A549 (cell line): ENCODE data around the gene CTNNBL1. TPM values are rescaled to one million over a fixed set of nuclear protein-coding genes. Genes with fewer than 3 reads are reported as not detected.

ENCODE experiments used
- ATAC-seq, 2 experiments: fragments of 200-7000 bp in 1 of 2; fragments of >200 bp in 1 of 2; cut with Nextera tagmentation in 1 of 2; cut with Tn5 transposase in 1 of 2; 3 replicates each; pipeline versions ENCODE4 v1.8.0 to v1.9.1; 2018 to 2020; ENCODE audit warnings: mild to moderate bottlenecking in 1 of 2, moderate library complexity in 1 of 2
- CTCF ChIA-PET: fragments of 300-600 bp; sonication (Branson Sonifier 250); formaldehyde crosslinking; extraction: SDS; loops from one replicate; lab custom pipeline; 2021; ENCODE audit warnings: antibody characterized with exemption, inconsistent platforms; lab: Yijun Ruan, JAX
- POLR2A ChIA-PET: fragments of 350-600 bp; formaldehyde crosslinking; extraction: SDS; loops from one replicate; lab custom pipeline; 2021; ENCODE audit warnings: antibody characterized with exemption, inconsistent platforms; lab: Yijun Ruan, JAX
- DNase-seq, 2 experiments: peaks; one replicate each; pipeline versions ENCODE4 v3.0.0 to v3.0.0-alpha.2; 2011 to 2016; ENCODE audit warnings: low read depth in 1 of 2, low spot score in 1 of 2
- FAIRE-seq: peaks from 2 replicates; lab custom pipeline; 2011; peaks lifted over from hg19 to GRCh38; lab: Jason Lieb, UNC
- H3K27ac ChIP-seq, 2 experiments: fragments of >200 bp; sonication (Bioruptor Twin); formaldehyde crosslinking; 3 replicates each; pipeline ENCODE4 v1.5.1; 2016 to 2017
- H3K4me1 ChIP-seq: fragments of >200 bp; sonication (Bioruptor Twin); formaldehyde crosslinking; 3 replicates; pipeline ENCODE4 v1.6.1; 2016
- H3K4me2 ChIP-seq: fragments of >200 bp; sonication (Bioruptor Twin); formaldehyde crosslinking; 3 replicates; pipeline ENCODE4 v1.6.1; 2016
- H3K4me3 ChIP-seq: fragments of >200 bp; sonication (Bioruptor Twin); formaldehyde crosslinking; 3 replicates; pipeline ENCODE4 v1.5.1; 2016
- H3K9me3 ChIP-seq: fragments of >200 bp; sonication (Bioruptor Twin); formaldehyde crosslinking; 3 replicates; pipeline ENCODE4 v1.6.1; 2016
- CBX8 ChIP-seq: fragments of 200-600 bp; sonication (generic); IDR thresholded peaks from 2 replicates; pipeline ENCODE4 v1.6.1; 2016
- CHD2 ChIP-seq: fragments of 150-350 bp; IDR thresholded peaks from 2 replicates; pipeline ENCODE4 v1.6.1; 2014; ENCODE audit warnings: low read length; ENCODE audit not compliant: partially characterized antibody
- CHD4 ChIP-seq: fragments of 200-600 bp; sonication (generic); IDR thresholded peaks from 2 replicates; pipeline ENCODE4 v1.6.1; 2016; ENCODE audit warnings: antibody characterized with exemption, mild to moderate bottlenecking, borderline replicate concordance
- EHF ChIP-seq: fragments of 250-450 bp; sonication (Bioruptor Pico); IDR thresholded peaks from 2 replicates; pipeline ENCODE4 v1.5.0; 2020; ENCODE audit warnings: mild to moderate bottlenecking
- EHMT2 ChIP-seq: fragments of 200-600 bp; sonication (generic); IDR thresholded peaks from 2 replicates; pipeline ENCODE4 v1.6.1; 2016; ENCODE audit warnings: antibody characterized with exemption, low read depth, mild to moderate bottlenecking, moderate library complexity
- EP300 ChIP-seq, 2 experiments: fragments of >200 bp; sonication (Bioruptor Twin); formaldehyde crosslinking; IDR thresholded peaks; 2 replicates in 1 of 2; 3 replicates in 1 of 2; pipeline ENCODE4 v1.6.1; 2016 to 2017
- FOSB ChIP-seq: fragments of 250-450 bp; sonication (Bioruptor Pico); IDR thresholded peaks from 2 replicates; pipeline ENCODE4 v1.5.0; 2020; ENCODE audit warnings: mild to moderate bottlenecking, moderate library complexity
- FOXS1 ChIP-seq: fragments of 250-450 bp; sonication (Bioruptor Pico); IDR thresholded peaks from 2 replicates; pipeline ENCODE4 v1.5.0; 2020; ENCODE audit warnings: mild to moderate bottlenecking, moderate library complexity
- HEYL ChIP-seq: fragments of 250-450 bp; sonication (Bioruptor Pico); IDR thresholded peaks from 2 replicates; pipeline ENCODE4 v1.8.0; 2021; ENCODE audit warnings: mild to moderate bottlenecking, moderate library complexity
- HOXA7 ChIP-seq: fragments of 250-450 bp; sonication (Bioruptor Pico); IDR thresholded peaks from 2 replicates; pipeline ENCODE4 v1.5.0; 2020; ENCODE audit warnings: mild to moderate bottlenecking, moderate library complexity
- HOXB13 ChIP-seq: fragments of 250-450 bp; sonication (Bioruptor Pico); IDR thresholded peaks from 2 replicates; pipeline ENCODE4 v1.5.0; 2020; ENCODE audit warnings: low read depth, mild to moderate bottlenecking, moderate library complexity
- JUN ChIP-seq, 2 experiments: fragments of >200 bp; sonication (Bioruptor Twin); formaldehyde crosslinking; IDR thresholded peaks; 2 replicates in 1 of 2; 3 replicates in 1 of 2; pipeline ENCODE4 v1.6.1; 2016 to 2017
- KDM5A ChIP-seq: fragments of 200-600 bp; sonication (generic); IDR thresholded peaks from 2 replicates; pipeline ENCODE4 v1.6.1; 2016; ENCODE audit warnings: antibody characterized with exemption, mild to moderate bottlenecking
- MAZ ChIP-seq: fragments of 150-350 bp; IDR thresholded peaks from 2 replicates; pipeline ENCODE4 v1.6.1; 2014; ENCODE audit warnings: antibody characterized with exemption, low read depth, low read length, borderline replicate concordance
- MYC ChIP-seq: IDR thresholded peaks from 2 replicates; pipeline ENCODE4 v1.6.1; 2012; ENCODE audit warnings: mild to moderate bottlenecking, inconsistent platforms, low read length, improper control_type of control experiment, borderline replicate concordance
- NFE2L2 ChIP-seq: fragments of 150-350 bp; conservative IDR thresholded peaks from 2 replicates; pipeline ENCODE4 v1.6.1; 2014; ENCODE audit warnings: low read length
- NPAS2 ChIP-seq: fragments of 250-450 bp; sonication (Bioruptor Pico); IDR thresholded peaks from 2 replicates; pipeline ENCODE4 v1.8.0; 2022; ENCODE audit warnings: mild to moderate bottlenecking, moderate library complexity, borderline replicate concordance
- SMC3 ChIP-seq: fragments of >200 bp; sonication (Bioruptor Twin); formaldehyde crosslinking; IDR thresholded peaks from 3 replicates; pipeline ENCODE4 v1.6.1; 2018; ENCODE audit warnings: inconsistent platforms
- ZNF302 ChIP-seq: fragments of 250-450 bp; sonication (Bioruptor Pico); IDR thresholded peaks from 2 replicates; pipeline ENCODE4 v1.9.0; 2021; ENCODE audit warnings: inconsistent platforms, mild to moderate bottlenecking, moderate library complexity
- WGBS: methylation state at CpG from one replicate; pipeline ENCODE4 v1.1.6; 2017; ENCODE audit errors: missing lambda C conversion rate; 5-methylcytosine and 5-hydroxymethylcytosine counted together
- polyA plus RNA-seq, 4 experiments: library from polyadenylated mRNA; depleted of rRNA in 3 of 4; stranded (reverse); fragments of >200 nt; fragmentation: RNase III in 1 of 4; extraction: RNeasy Plus Mini Kit Qiagen cat#74134 plus additional on column Dnase treatment in 1 of 4; gene quantifications; 2 replicates in 3 of 4; 3 replicates in 1 of 4; pipeline ENCODE4 v1.2.3, GENCODE V29; 2011 to 2017
- TF ChIP-seq, protein P1 (sequence below): fragments of 450-650 bp; IDR thresholded peaks from 2 replicates; pipeline ENCODE4 v1.6.1; 2014; ENCODE audit warnings: antibody characterized with exemption
- TF ChIP-seq, protein P2 (sequence below): fragments of 150-350 bp; IDR thresholded peaks from 2 replicates; pipeline ENCODE4 v1.6.1; 2014; ENCODE audit warnings: low read depth, mild to moderate bottlenecking, low read length
- TF ChIP-seq, protein P3 (sequence below): fragments of >200 bp; sonication (Bioruptor Twin); formaldehyde crosslinking; IDR thresholded peaks from 2 replicates; pipeline ENCODE4 v1.6.1; 2016
- TF ChIP-seq, protein P4 (sequence below): fragments of 250-450 bp; sonication (Bioruptor Pico); IDR thresholded peaks from 2 replicates; pipeline ENCODE4 v1.5.0; 2021; ENCODE audit warnings: mild to moderate bottlenecking, moderate library complexity, borderline replicate concordance
- TF ChIP-seq, protein P5 (sequence below): fragments of >200 bp; sonication (Bioruptor Twin); formaldehyde crosslinking; IDR thresholded peaks from 3 replicates; pipeline ENCODE4 v1.6.1; 2016
- TF ChIP-seq, protein P6 (sequence below): IDR thresholded peaks from 2 replicates; pipeline ENCODE4 v1.6.1; 2012
- TF ChIP-seq, protein P7 (sequence below): fragments of >200 bp; sonication (Bioruptor Twin); formaldehyde crosslinking; IDR thresholded peaks from 3 replicates; pipeline ENCODE4 v1.5.1; 2016
- TF ChIP-seq, protein P8 (sequence below): fragments of 250-450 bp; sonication (Bioruptor Pico); IDR thresholded peaks from 2 replicates; pipeline ENCODE4 v1.5.0; 2020; ENCODE audit warnings: low read depth, mild to moderate bottlenecking, moderate library complexity

CTNNBL1 gene
- polyA plus RNA-seq, 2 of the 4 experiments (the other 2 are of a cell fraction) = 41.0 to 59.9 TPM

DNA sequence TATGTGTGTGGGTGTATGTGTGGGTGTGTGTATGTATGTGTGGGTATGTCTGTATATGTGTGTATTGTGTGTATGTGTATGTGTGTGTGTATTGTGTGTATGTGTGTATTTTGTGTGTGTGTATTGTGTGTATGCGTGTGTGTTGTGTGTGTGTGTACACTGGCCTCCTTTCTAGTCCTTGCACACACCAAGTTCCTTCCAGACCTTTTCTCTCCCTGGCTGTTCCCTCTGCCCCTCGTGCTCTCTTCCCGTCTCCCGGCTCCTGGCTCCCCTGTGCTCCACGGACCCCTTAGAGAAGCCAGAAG, 220.5 kb downstream of the CTNNBL1 start:
- H3K4me1 ChIP-seq = peaks cover 12% of the 10 kb centered on the region
- DNase-seq (no peak), FAIRE-seq (no peak), ATAC-seq (no peak)
- WGBS = 73% methylated on average over 5 of the region's 5 CpGs
- no peak overlapping the region for H3K4me3 ChIP-seq
- ChIA-PET POLR2A (no interaction called here), CTCF (interaction anchor here (1.0 to 1.5 kb wide), 4 partner anchors 8 to 350 kb away, joined by 3 to 5 read pairs (median 4); no protein-coding TSS in a partner anchor)
- H3K27ac ChIP-seq = no peak overlapping the region
- H3K4me2 ChIP-seq = no peak overlapping the region
- TF ChIP-seq KDM5A = no peak
- no peak for TF ChIP-seq HOXB13
- no peak for TF ChIP-seq ZNF302 (CRISPR knock-in tag)
- no peak for TF ChIP-seq JUN (IDR thresholded peaks at IDR 0.05)
- TF ChIP-seq EP300 (IDR thresholded peaks at IDR 0.05) = no peak
- TF ChIP-seq, protein P1, sequence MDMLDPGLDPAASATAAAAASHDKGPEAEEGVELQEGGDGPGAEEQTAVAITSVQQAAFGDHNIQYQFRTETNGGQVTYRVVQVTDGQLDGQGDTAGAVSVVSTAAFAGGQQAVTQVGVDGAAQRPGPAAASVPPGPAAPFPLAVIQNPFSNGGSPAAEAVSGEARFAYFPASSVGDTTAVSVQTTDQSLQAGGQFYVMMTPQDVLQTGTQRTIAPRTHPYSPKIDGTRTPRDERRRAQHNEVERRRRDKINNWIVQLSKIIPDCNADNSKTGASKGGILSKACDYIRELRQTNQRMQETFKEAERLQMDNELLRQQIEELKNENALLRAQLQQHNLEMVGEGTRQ = no peak
- no peak for TF ChIP-seq EHF (CRISPR knock-in tag)
- TF ChIP-seq, protein P2, sequence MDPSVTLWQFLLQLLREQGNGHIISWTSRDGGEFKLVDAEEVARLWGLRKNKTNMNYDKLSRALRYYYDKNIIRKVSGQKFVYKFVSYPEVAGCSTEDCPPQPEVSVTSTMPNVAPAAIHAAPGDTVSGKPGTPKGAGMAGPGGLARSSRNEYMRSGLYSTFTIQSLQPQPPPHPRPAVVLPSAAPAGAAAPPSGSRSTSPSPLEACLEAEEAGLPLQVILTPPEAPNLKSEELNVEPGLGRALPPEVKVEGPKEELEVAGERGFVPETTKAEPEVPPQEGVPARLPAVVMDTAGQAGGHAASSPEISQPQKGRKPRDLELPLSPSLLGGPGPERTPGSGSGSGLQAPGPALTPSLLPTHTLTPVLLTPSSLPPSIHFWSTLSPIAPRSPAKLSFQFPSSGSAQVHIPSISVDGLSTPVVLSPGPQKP = no peak
- TF ChIP-seq HEYL (CRISPR knock-in tag) = no peak
- TF ChIP-seq, protein P3, sequence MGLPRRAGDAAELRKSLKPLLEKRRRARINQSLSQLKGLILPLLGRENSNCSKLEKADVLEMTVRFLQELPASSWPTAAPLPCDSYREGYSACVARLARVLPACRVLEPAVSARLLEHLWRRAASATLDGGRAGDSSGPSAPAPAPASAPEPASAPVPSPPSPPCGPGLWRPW = no peak
- no peak for TF ChIP-seq HOXA7 (CRISPR knock-in tag)
- TF ChIP-seq MAZ = no peak
- TF ChIP-seq, protein P4, sequence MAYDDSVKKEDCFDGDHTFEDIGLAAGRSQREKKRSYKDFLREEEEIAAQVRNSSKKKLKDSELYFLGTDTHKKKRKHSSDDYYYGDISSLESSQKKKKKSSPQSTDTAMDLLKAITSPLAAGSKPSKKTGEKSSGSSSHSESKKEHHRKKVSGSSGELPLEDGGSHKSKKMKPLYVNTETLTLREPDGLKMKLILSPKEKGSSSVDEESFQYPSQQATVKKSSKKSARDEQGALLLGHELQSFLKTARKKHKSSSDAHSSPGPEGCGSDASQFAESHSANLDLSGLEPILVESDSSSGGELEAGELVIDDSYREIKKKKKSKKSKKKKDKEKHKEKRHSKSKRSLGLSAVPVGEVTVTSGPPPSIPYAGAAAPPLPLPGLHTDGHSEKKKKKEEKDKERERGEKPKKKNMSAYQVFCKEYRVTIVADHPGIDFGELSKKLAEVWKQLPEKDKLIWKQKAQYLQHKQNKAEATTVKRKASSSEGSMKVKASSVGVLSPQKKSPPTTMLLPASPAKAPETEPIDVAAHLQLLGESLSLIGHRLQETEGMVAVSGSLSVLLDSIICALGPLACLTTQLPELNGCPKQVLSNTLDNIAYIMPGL (CRISPR knock-in tag) = no peak
- TF ChIP-seq, protein P5, sequence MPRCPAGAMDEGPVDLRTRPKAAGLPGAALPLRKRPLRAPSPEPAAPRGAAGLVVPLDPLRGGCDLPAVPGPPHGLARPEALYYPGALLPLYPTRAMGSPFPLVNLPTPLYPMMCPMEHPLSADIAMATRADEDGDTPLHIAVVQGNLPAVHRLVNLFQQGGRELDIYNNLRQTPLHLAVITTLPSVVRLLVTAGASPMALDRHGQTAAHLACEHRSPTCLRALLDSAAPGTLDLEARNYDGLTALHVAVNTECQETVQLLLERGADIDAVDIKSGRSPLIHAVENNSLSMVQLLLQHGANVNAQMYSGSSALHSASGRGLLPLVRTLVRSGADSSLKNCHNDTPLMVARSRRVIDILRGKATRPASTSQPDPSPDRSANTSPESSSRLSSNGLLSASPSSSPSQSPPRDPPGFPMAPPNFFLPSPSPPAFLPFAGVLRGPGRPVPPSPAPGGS = no peak
- TF ChIP-seq CBX8 = no peak
- TF ChIP-seq, protein P6, sequence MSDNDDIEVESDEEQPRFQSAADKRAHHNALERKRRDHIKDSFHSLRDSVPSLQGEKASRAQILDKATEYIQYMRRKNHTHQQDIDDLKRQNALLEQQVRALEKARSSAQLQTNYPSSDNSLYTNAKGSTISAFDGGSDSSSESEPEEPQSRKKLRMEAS = no peak
- H3K9me3 ChIP-seq = no peaks in the 10 kb centered on the region

DNA sequence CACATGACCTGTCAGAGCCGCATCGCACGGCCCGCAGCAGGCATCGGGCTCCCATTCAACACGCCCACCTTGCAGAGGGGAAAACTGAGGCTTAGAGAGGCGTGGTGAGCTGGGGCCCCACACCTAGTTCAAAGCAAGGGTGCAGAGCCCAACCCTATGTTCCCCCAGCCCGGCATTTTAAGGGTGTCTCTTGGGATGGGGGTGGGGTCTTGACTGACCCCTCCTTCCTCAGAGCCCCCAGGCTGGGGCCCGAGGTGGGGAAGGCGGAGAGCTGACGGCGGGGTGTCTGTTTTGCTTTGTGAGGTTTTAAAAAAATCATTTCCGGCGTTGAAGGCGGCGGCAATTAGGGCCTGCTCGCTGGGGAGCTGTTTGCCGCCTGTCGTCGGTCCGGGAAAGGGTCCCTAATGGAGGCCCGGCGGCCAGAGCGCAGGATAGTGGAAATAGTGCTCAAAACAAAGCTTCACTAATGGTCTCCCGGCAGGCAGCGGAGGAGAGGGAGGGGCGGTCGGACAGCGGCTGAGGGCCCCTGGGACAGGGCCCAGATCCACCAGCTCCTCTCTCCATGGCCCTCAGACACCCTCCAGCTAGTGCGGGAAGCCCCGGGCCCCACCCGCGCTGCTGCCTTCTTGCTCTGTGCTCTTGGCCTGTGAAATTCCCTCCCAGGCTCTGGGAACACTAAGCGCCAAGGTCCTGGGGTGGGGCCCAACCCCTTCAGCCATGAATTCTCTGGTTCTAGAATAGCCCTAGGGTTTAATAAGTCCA, 221.0 kb downstream of the CTNNBL1 start:
- Histone ChIP-seq H3K27ac (no peak overlapping the region), H3K4me2 (no peak overlapping the region)
- ATAC-seq = no peak
- POLR2A ChIA-PET = no interaction called here
- 74% methylated on average over 33 of the region's 34 CpGs for WGBS
- TF ChIP-seq, protein P3 = no peak
- TF ChIP-seq ZNF302 (CRISPR knock-in tag) = no peak
- TF ChIP-seq JUN (IDR thresholded peaks at IDR 0.05) = no peak
- TF ChIP-seq NPAS2 = no peak
- no peak for TF ChIP-seq EHMT2
- TF ChIP-seq, protein P7, sequence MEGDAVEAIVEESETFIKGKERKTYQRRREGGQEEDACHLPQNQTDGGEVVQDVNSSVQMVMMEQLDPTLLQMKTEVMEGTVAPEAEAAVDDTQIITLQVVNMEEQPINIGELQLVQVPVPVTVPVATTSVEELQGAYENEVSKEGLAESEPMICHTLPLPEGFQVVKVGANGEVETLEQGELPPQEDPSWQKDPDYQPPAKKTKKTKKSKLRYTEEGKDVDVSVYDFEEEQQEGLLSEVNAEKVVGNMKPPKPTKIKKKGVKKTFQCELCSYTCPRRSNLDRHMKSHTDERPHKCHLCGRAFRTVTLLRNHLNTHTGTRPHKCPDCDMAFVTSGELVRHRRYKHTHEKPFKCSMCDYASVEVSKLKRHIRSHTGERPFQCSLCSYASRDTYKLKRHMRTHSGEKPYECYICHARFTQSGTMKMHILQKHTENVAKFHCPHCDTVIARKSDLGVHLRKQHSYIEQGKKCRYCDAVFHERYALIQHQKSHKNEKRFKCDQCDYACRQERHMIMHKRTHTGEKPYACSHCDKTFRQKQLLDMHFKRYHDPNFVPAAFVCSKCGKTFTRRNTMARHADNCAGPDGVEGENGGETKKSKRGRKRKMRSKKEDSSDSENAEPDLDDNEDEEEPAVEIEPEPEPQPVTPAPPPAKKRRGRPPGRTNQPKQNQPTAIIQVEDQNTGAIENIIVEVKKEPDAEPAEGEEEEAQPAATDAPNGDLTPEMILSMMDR = no peak
- TF ChIP-seq EHF (CRISPR knock-in tag) = no peak
- TF ChIP-seq CHD2 = no peak
- no peak for TF ChIP-seq MYC
- no peak for TF ChIP-seq HOXB13
- TF ChIP-seq CHD4 = no peak
- TF ChIP-seq, protein P8, sequence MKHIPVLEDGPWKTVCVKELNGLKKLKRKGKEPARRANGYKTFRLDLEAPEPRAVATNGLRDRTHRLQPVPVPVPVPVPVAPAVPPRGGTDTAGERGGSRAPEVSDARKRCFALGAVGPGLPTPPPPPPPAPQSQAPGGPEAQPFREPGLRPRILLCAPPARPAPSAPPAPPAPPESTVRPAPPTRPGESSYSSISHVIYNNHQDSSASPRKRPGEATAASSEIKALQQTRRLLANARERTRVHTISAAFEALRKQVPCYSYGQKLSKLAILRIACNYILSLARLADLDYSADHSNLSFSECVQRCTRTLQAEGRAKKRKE (CRISPR knock-in tag) = no peak
- no peak for TF ChIP-seq SMC3
- TF ChIP-seq FOXS1 (CRISPR knock-in tag) = no peak
- no peak for TF ChIP-seq NFE2L2
- TF ChIP-seq FOSB (CRISPR knock-in tag) = no peak
- TF ChIP-seq EP300 (IDR thresholded peaks at IDR 0.05) = no peak
- TF ChIP-seq, all 56 proteins: peak for 0
- FAIRE-seq (no peak), DNase-seq (no peak)
- Histone ChIP-seq H3K4me3 (no peak overlapping the region), H3K4me1 (peaks cover 12% of the 10 kb centered on the region), H3K9me3 (no peaks in the 10 kb centered on the region)
- CTCF ChIA-PET = interaction anchor here (1.0 to 1.5 kb wide), 5 partner anchors 8 to 350 kb away, joined by 3 to 5 read pairs (median 3); no protein-coding TSS in a partner anchor
